GM12892 (cell line): Measurements from ENCODE around the gene ROR1.

Experiments used
- POLR2A ChIP-seq: IDR thresholded peaks from 2 replicates; pipeline ENCODE4 v1.6.1; 2011; ENCODE audit warnings: low read depth, low read length, control low read depth
- POLR2AphosphoS5 ChIP-seq: IDR thresholded peaks from 2 replicates; pipeline ENCODE4 v1.6.1; 2011; ENCODE audit warnings: low read depth, low read length, control low read depth
- TAF1 ChIP-seq: IDR thresholded peaks from 2 replicates; pipeline ENCODE4 v1.6.1; 2011; ENCODE audit warnings: low read depth, mild to moderate bottlenecking, control low read depth, low read length, borderline replicate concordance

DNA sequence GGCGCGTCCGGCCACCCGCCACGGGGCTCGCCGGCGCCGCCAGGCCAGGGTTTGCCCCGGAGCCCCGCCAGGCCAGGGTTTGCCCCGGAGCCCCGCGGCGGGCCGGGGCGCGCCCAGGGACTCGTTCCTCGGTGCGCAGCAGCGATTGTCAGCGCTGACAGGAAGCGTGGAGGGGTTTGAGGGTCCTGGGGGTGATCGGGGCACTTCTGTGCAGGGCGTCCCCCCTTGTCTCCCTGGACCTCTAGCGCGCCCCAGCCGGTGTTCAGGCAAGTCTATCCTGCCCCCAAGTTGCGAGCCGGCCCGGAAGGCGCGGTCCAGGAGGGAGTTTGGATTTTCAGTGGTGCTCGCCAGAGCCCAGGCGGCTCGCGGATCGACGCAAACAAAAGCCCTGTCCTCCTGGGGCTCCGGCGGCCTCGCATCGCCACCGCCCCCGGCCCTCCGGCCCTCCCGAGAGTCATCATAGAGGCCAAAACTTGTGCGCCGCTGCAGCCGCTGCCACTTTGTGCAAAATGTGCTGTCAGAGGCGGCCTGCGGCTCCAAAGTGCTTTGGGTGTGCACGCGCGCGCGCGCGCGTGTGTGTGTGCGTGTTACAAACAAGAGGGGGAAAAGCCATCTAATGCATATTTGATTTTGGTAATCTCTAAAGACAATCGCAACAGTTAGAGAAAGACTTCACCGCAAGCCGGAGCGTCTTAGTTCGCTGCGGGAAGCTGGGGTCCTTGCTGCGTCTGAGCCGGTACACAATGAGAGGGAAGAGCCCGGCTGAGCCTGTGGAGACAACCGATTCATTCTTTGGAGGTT is 1.0 kb downstream of the ROR1 start:
- TF ChIP-seq POLR2AphosphoS5 (no peak), POLR2A (no peak), TAF1 (no peak)
